H1 (cell line): ENCODE results near the gene PAX5. TPM values are rescaled to one million over a fixed set of nuclear protein-coding genes. Genes with fewer than 3 reads are reported as not detected.

ENCODE experiments used
- CTCF ChIA-PET: fragments of 300-600 bp; sonication (Branson Sonifier 250); formaldehyde crosslinking; loops from one replicate; lab custom pipeline; 2021; ENCODE audit not compliant: partially characterized antibody; lab: Charles Lee
- POLR2A ChIA-PET: fragments of 300-600 bp; sonication (Branson Sonifier 250); formaldehyde crosslinking; loops from one replicate; lab custom pipeline; 2021; ENCODE audit warnings: inconsistent platforms; ENCODE audit not compliant: partially characterized antibody; lab: Charles Lee
- DNase-seq, 2 experiments: peaks; one replicate each; pipeline versions ENCODE4 v3.0.0 to v3.0.0-alpha.2; 2010 to 2022; ENCODE audit warnings: low spot score in 2 of 2, low read depth in 1 of 2, mixed read lengths in 1 of 2
- FAIRE-seq: peaks from 2 replicates; lab custom pipeline; 2011; peaks lifted over from hg19 to GRCh38; lab: Jason Lieb, UNC
- H2AFZ ChIP-seq: 2 replicates; pipeline ENCODE4 v1.8.1; 2012; ENCODE audit warnings: low read length, inconsistent platforms
- H2AK5ac ChIP-seq: 2 replicates; pipeline ENCODE4 v1.6.1; 2013; ENCODE audit warnings: low read depth, low read length
- H2BK120ac ChIP-seq: replicated peaks from 2 replicates; pipeline ENCODE3; 2013; ENCODE audit warnings: low read depth, low read length, inconsistent platforms
- H2BK12ac ChIP-seq: 2 replicates; pipeline ENCODE4 v1.6.1; 2013; ENCODE audit warnings: low read depth, low read length
- H2BK15ac ChIP-seq: 2 replicates; pipeline ENCODE4 v1.6.1; 2013; ENCODE audit warnings: low read length
- H2BK20ac ChIP-seq: 2 replicates; pipeline ENCODE4 v1.6.1; 2013; ENCODE audit warnings: low read length
- H2BK5ac ChIP-seq: 2 replicates; pipeline ENCODE4 v1.6.1; 2013; ENCODE audit warnings: low read depth, low read length
- H3K14ac ChIP-seq: 2 replicates; pipeline ENCODE4 v1.6.1; 2013; ENCODE audit warnings: inconsistent platforms; ENCODE audit not compliant: insufficient read length
- H3K18ac ChIP-seq: 2 replicates; pipeline ENCODE4 v1.6.1; 2013; ENCODE audit warnings: low read length; ENCODE audit errors: extremely low read depth
- H3K23ac ChIP-seq: 2 replicates; pipeline ENCODE4 v1.6.1; 2013; ENCODE audit warnings: inconsistent platforms; ENCODE audit not compliant: insufficient read length
- H3K23me2 ChIP-seq: 2 replicates; pipeline ENCODE4 v1.6.1; 2013; ENCODE audit warnings: low read depth, low read length
- H3K27ac ChIP-seq: 2 replicates; pipeline ENCODE4 v1.6.1; 2011; ENCODE audit warnings: low read depth, low read length, inconsistent platforms
- H3K27me3 ChIP-seq, 4 experiments: replicated peaks in 1 of 4; 1 replicate in 1 of 4; 2 replicates in 3 of 4; pipeline versions ENCODE4 v1.6.1 to v1.8.1; 2011 to 2013; ENCODE audit warnings: low read length in 3 of 4, mild to moderate bottlenecking in 3 of 4, inconsistent platforms in 2 of 4, mixed read lengths in 2 of 4, moderate library complexity in 1 of 4; ENCODE audit not compliant: control insufficient read depth in 3 of 4, insufficient read depth in 3 of 4; ENCODE audit errors: extremely low read depth in 1 of 4
- H3K36me3 ChIP-seq, 4 experiments: 2 replicates each; pipeline versions ENCODE4 v1.6.1 to v1.8.1; 2011 to 2013; ENCODE audit warnings: mild to moderate bottlenecking in 4 of 4, low read length in 3 of 4, moderate library complexity in 2 of 4, control low read depth in 1 of 4, inconsistent platforms in 1 of 4; ENCODE audit not compliant: insufficient read depth in 4 of 4, control insufficient read depth in 2 of 4
- H3K4ac ChIP-seq: replicated peaks from 2 replicates; pipeline ENCODE3; 2013; ENCODE audit warnings: low read length, low read depth, mixed read lengths, inconsistent platforms; ENCODE audit not compliant: insufficient read length
- H3K4me1 ChIP-seq, 4 experiments: replicated peaks in 1 of 4; 1 replicate in 1 of 4; 2 replicates in 3 of 4; pipeline versions ENCODE4 v1.6.1 to v1.8.1; 2011 to 2013; ENCODE audit warnings: low read length in 3 of 4, inconsistent platforms in 2 of 4, mixed read lengths in 1 of 4; ENCODE audit not compliant: insufficient read depth in 4 of 4, control insufficient read depth in 3 of 4
- H3K4me2 ChIP-seq, 2 experiments: 2 replicates each; pipeline versions ENCODE4 v1.6.1 to v1.8.1; 2011 to 2013; ENCODE audit warnings: low read depth in 2 of 2, low read length in 2 of 2, control low read depth in 1 of 2, inconsistent platforms in 1 of 2, mild to moderate bottlenecking in 1 of 2; ENCODE audit not compliant: insufficient read depth in 1 of 2
- H3K4me3 ChIP-seq, 4 experiments: fragments of 200-600, 300-600 bp in 1 of 4; sonication (generic), shearing (Covaris generic), sonication (Bioruptor Twin) in 1 of 4; 2 replicates each; pipeline versions ENCODE4 v1.5.1 to v1.8.1; 2011 to 2016; ENCODE audit warnings: low read length in 4 of 4, low read depth in 3 of 4, control low read depth in 2 of 4, inconsistent platforms in 2 of 4, mild to moderate bottlenecking in 2 of 4, mixed read lengths in 1 of 4, moderate library complexity in 1 of 4; ENCODE audit not compliant: insufficient read depth in 2 of 4; ENCODE audit errors: extremely low read depth in 1 of 4
- H3K56ac ChIP-seq: replicated peaks from 2 replicates; pipeline ENCODE3; 2013; ENCODE audit warnings: low read depth, mild to moderate bottlenecking, mixed read lengths, low read length, inconsistent platforms; ENCODE audit not compliant: insufficient read length
- H3K79me1 ChIP-seq: 2 replicates; pipeline ENCODE4 v1.6.1; 2013; ENCODE audit warnings: low read depth, low read length, control low read depth
- H3K79me2 ChIP-seq, 2 experiments: 2 replicates each; pipeline versions ENCODE4 v1.6.1 to v1.8.1; 2012 to 2013; ENCODE audit warnings: low read length in 2 of 2, mild to moderate bottlenecking in 2 of 2, inconsistent platforms in 1 of 2; ENCODE audit not compliant: insufficient read depth in 2 of 2, control insufficient read depth in 1 of 2
- H3K9ac ChIP-seq, 4 experiments: replicated peaks in 1 of 4; 1 replicate in 1 of 4; 2 replicates in 3 of 4; pipeline versions ENCODE4 v1.6.1 to v1.8.1; 2011 to 2013; ENCODE audit warnings: low read depth in 3 of 4, low read length in 3 of 4, control low read depth in 2 of 4, mild to moderate bottlenecking in 2 of 4, moderate library complexity in 2 of 4, inconsistent platforms in 1 of 4; ENCODE audit errors: extremely low read depth in 1 of 4
- H3K9me3 ChIP-seq, 2 experiments: 2 replicates each; pipeline versions ENCODE4 v1.6.1 to v1.8.1; 2012 to 2013; ENCODE audit warnings: mild to moderate bottlenecking in 2 of 2, moderate library complexity in 2 of 2, control low read depth in 1 of 2, inconsistent platforms in 1 of 2, low read depth in 1 of 2, low read length in 1 of 2, mixed read lengths in 1 of 2; ENCODE audit not compliant: insufficient read depth in 2 of 2
- H4K20me1 ChIP-seq, 2 experiments: replicated peaks in 1 of 2; 2 replicates each; pipeline versions ENCODE3 to v1.8.1; 2011 to 2013; ENCODE audit warnings: inconsistent platforms in 2 of 2, low read length in 2 of 2, mild to moderate bottlenecking in 1 of 2; ENCODE audit not compliant: insufficient read depth in 2 of 2, control insufficient read depth in 1 of 2
- H4K5ac ChIP-seq: 2 replicates; pipeline ENCODE4 v1.6.1; 2013; ENCODE audit warnings: low read length, low read depth, mixed read lengths, inconsistent platforms; ENCODE audit not compliant: insufficient read length
- H4K8ac ChIP-seq: 2 replicates; pipeline ENCODE4 v1.8.0; 2013; ENCODE audit warnings: mild to moderate bottlenecking, moderate library complexity, low read length, inconsistent platforms; ENCODE audit not compliant: insufficient read depth; ENCODE audit errors: extremely low read depth
- H4K91ac ChIP-seq: replicated peaks from 2 replicates; pipeline ENCODE3; 2013; ENCODE audit warnings: low read length, mixed read lengths, inconsistent platforms; ENCODE audit not compliant: insufficient read length
- CEBPB ChIP-seq: IDR thresholded peaks from 2 replicates; pipeline ENCODE4 v1.6.1; 2012; ENCODE audit warnings: low read depth, low read length
- CTBP2 ChIP-seq: IDR thresholded peaks from 2 replicates; pipeline ENCODE4 v1.7.0; 2011; ENCODE audit warnings: borderline replicate concordance, mild to moderate bottlenecking, moderate library complexity, mixed read lengths, low read length; ENCODE audit not compliant: insufficient read depth, insufficient read length
- EGR1 ChIP-seq: IDR thresholded peaks from 2 replicates; pipeline ENCODE4 v1.6.1; 2011; ENCODE audit warnings: low read depth, low read length, borderline replicate concordance
- EP300 ChIP-seq, 2 experiments: IDR thresholded peaks; 1 replicate in 1 of 2; 2 replicates in 1 of 2; pipeline ENCODE4 v1.6.1; 2011 to 2012; ENCODE audit warnings: low read depth in 2 of 2, low read length in 2 of 2, mild to moderate bottlenecking in 2 of 2, borderline replicate concordance in 1 of 2, inconsistent platforms in 1 of 2, moderate library complexity in 1 of 2
- FOSL1 ChIP-seq: IDR thresholded peaks from 2 replicates; pipeline ENCODE4 v1.6.1; 2011; ENCODE audit warnings: mild to moderate bottlenecking, low read depth, low read length, moderate library complexity; ENCODE audit not compliant: insufficient read depth
- JUN ChIP-seq: IDR thresholded peaks from 2 replicates; pipeline ENCODE4 v1.6.1; 2011; ENCODE audit warnings: low read depth, mild to moderate bottlenecking, improper control_type of control experiment, low read length
- MAFK ChIP-seq: IDR thresholded peaks from 2 replicates; pipeline ENCODE4 v1.6.1; 2012; ENCODE audit warnings: low read depth, mild to moderate bottlenecking, improper control_type of control experiment, low read length
- RBBP5 ChIP-seq: IDR thresholded peaks from 2 replicates; pipeline ENCODE4 v1.7.1; 2012; ENCODE audit warnings: low read depth, mild to moderate bottlenecking, inconsistent platforms, low read length, moderate library complexity, borderline replicate concordance
- RFX5 ChIP-seq: IDR thresholded peaks from 2 replicates; pipeline ENCODE4 v1.6.1; 2011; ENCODE audit warnings: low read depth, low read length, improper control_type of control experiment, borderline replicate concordance
- SIRT6 ChIP-seq: IDR thresholded peaks from one replicate; pipeline ENCODE4 v1.7.1; 2012; ENCODE audit warnings: low read length, inconsistent platforms
- SP1 ChIP-seq: IDR thresholded peaks from 2 replicates; pipeline ENCODE4 v1.6.1; 2011; ENCODE audit warnings: low read depth, low read length
- TAF1 ChIP-seq: IDR thresholded peaks from 2 replicates; pipeline ENCODE4 v1.6.1; 2011; ENCODE audit warnings: mild to moderate bottlenecking, low read depth, low read length
- TAF7 ChIP-seq: optimal IDR thresholded peaks from 2 replicates; pipeline ENCODE3; 2011; ENCODE audit warnings: low read depth, mild to moderate bottlenecking, inconsistent platforms, low read length, moderate library complexity, borderline replicate concordance
- WGBS, 2 experiments: shearing (Covaris generic) in 1 of 2; methylation state at CpG; one replicate each; pipeline versions ENCODE4 v1.1.6 to v1.1.7; 2013 to 2015; ENCODE audit warnings: low lambda C conversion rate in 2 of 2, mixed read lengths in 2 of 2, inconsistent platforms in 1 of 2, low coverage in 1 of 2, missing lambda C conversion rate in 1 of 2; ENCODE audit not compliant: insufficient replicate concordance in 2 of 2, insufficient coverage in 1 of 2, insufficient read length in 1 of 2; ENCODE audit errors: extremely low coverage in 1 of 2, missing lambda C conversion rate in 1 of 2; 5-methylcytosine and 5-hydroxymethylcytosine counted together
- polyA plus RNA-seq, 7 experiments: library from polyadenylated mRNA; depleted of rRNA in 3 of 7; stranded (reverse) in 5 of 7; unstranded in 2 of 7; fragments of >200 nt in 5 of 7; fragments of 200-250 nt in 2 of 7; gene quantifications; 1 replicate in 5 of 7; 2 replicates in 1 of 7; 4 replicates in 1 of 7; pipeline versions ENCODE4 v1.2.1 to v1.2.3, GENCODE V29; 2011 to 2013; ENCODE audit warnings: missing spikeins in 2 of 7, mixed read lengths in 2 of 7
- total RNA-seq: library from RNA; stranded (reverse); fragmentation: NEBNext Ultra II Directional; extraction: Animal tissue kit (Norgen Biotek cat#: 25700); gene quantifications from 2 replicates; pipeline ENCODE4 v1.2.1, GENCODE V29; 2021
- TF ChIP-seq, protein P1 (sequence below): IDR thresholded peaks from 2 replicates; pipeline ENCODE4 v1.6.1; 2011; ENCODE audit warnings: low read length, improper control_type of control experiment

The PAX5 gene
- total and polyA plus RNA-seq, 2 of the 8 experiments (the other 6 are each of a cell fraction or from before 2014, with no cell fraction given), result 0.29 to 0.43 TPM

DNA sequence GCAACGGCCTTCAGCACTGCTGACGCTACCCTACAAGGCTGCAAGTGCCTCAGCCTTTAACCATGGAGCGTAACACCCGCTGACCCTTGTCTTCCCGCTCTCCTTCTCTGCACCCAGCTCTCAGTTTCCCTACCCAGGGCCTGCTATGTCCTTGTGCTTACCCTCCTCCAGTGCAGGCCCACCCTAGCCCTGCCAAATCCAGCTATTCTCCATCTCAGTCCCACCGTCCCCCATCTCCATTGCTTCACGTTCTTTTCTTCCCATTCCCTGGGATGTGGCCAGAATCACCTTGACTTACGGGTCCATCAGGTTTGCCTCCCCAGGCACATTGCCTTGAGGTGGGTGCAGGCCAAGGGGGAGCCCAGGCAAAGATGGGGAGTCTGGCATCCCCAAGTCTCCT, 91.2 kb downstream of the PAX5 start:
- WGBS, 2 experiments, result 83% methylated on average over 8 of the region's 8 CpGs; no CpG with 5 or more reads in 1 of the 2 experiments
- no peaks in the 10 kb centered on the region for H3K23me2 ChIP-seq
- no peak overlapping the region for H2BK15ac ChIP-seq
- H3K14ac ChIP-seq, result no peak overlapping the region
- H3K4me1 ChIP-seq, result peaks cover 0 to 3% (median 1%) of the 10 kb centered on the region in 4 experiments; a peak in 2 of 7 replicates
- H3K23ac ChIP-seq, result no peak overlapping the region
- no peak overlapping the region for H4K8ac ChIP-seq
- no peaks in the 10 kb centered on the region for H3K36me3 ChIP-seq
- H3K9me3 ChIP-seq, result no peaks in the 10 kb centered on the region
- no peak overlapping the region for H3K27ac ChIP-seq
- no peak overlapping the region for H3K4me3 ChIP-seq
- H2BK12ac ChIP-seq, result no peak overlapping the region
- no peak for FAIRE-seq
- H3K18ac ChIP-seq, result no peak overlapping the region
- no peaks in the 10 kb centered on the region for H4K20me1 ChIP-seq
- DNase-seq, result peak in 1 of 2 experiments; percentile 24
- ChIA-PET CTCF (interaction anchor here (0.7 to 2.5 kb wide), 9 partner anchors 12 to 86 kb away, joined by 4 to 9 read pairs (median 6); no protein-coding TSS in a partner anchor), POLR2A (no interaction called here)
- H2AFZ ChIP-seq, result no peak overlapping the region
- no peak overlapping the region for H2BK120ac ChIP-seq
- H3K79me1 ChIP-seq, result no peaks in the 10 kb centered on the region
- H2BK5ac ChIP-seq, result no peak overlapping the region
- H3K9ac ChIP-seq, result no peak overlapping the region
- H2BK20ac ChIP-seq, result no peak overlapping the region
- H2AK5ac ChIP-seq, result no peak overlapping the region
- no peak overlapping the region for H4K91ac ChIP-seq
- no peaks in the 10 kb centered on the region; a peak in 1 of 7 replicates for H3K27me3 ChIP-seq
- no peaks in the 10 kb centered on the region for H3K79me2 ChIP-seq
- no peak overlapping the region for H4K5ac ChIP-seq
- H3K4ac ChIP-seq, result no peak overlapping the region
- no peak overlapping the region for H3K4me2 ChIP-seq
- no peak overlapping the region for H3K56ac ChIP-seq
- TF ChIP-seq CEBPB (no peak), MAFK (no peak), TAF7 (no peak), SIRT6 (no peak), RFX5 (no peak), JUN (no peak), RBBP5 (no peak), EP300 (IDR thresholded peaks at IDR 0.05; ENCODE audit: borderline replicate concordance in 1 of 2, low read depth in 2 of 2, low read length in 2 of 2) (no peak), FOSL1 (no peak), CTBP2 (no peak), SP1 (no peak), EGR1 (no peak), TAF1 (no peak)
- TF ChIP-seq, protein P1, sequence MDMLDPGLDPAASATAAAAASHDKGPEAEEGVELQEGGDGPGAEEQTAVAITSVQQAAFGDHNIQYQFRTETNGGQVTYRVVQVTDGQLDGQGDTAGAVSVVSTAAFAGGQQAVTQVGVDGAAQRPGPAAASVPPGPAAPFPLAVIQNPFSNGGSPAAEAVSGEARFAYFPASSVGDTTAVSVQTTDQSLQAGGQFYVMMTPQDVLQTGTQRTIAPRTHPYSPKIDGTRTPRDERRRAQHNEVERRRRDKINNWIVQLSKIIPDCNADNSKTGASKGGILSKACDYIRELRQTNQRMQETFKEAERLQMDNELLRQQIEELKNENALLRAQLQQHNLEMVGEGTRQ, result no peak
